ENCODE results near the gene PSME2.

Gene PSME2

DNA sequence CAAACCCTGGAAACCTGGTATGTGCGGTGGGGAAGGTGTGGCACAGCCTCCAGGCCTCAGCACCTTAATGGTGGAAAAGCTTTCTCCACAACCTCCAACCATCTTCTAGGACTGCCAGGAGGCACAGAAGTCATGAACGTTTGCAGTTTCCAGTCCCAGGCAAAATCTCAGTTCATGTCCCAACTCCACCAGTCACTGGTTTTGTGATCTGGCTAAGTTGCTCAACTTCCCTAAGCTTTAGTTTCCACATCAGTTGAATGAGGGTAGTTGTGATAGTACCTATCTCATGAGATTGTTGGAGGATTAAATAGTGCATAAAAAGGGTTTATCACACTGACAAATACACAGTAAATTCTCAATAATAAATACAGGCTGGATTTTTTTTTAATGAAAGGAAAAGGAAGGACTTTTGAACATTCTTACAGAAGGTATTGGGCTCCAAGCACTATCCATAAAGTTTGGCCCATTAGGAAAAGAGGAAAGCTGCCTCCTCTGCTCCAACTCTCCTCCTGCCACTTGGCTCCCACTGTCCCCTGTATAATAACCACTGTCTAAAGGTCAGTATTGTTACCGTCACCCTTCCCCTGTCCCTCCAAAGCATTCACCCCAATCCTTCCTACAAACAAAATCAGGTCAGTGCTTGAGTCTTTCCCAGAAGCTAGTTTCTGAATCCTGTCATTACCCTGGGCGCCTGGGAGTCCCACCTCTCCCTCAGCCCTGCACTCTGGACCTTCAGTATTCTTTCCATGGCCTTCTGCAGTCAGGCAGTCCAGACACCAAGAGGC, 46.0 kb downstream of the PSME2 start:
- Histone ChIP-seq H3K4me3 (replicated peaks; ENCODE audit: insufficient read depth, low read length) (no peak overlapping the region), H3K27me3 (ENCODE audit: insufficient read depth, poor library complexity, severe bottlenecking) (no peaks in the 10 kb centered on the region), H3K27ac (replicated peaks) (no peak overlapping the region)
- peak in 1 of 2 experiments; percentile 42 for DNase-seq (ENCODE audit: low read depth in 1 of 2, low spot score in 1 of 2)
- TF ChIP-seq GABPA (IDR thresholded peaks at IDR 0.05; ENCODE audit: low read depth), result no peak
- TF ChIP-seq, protein P1, sequence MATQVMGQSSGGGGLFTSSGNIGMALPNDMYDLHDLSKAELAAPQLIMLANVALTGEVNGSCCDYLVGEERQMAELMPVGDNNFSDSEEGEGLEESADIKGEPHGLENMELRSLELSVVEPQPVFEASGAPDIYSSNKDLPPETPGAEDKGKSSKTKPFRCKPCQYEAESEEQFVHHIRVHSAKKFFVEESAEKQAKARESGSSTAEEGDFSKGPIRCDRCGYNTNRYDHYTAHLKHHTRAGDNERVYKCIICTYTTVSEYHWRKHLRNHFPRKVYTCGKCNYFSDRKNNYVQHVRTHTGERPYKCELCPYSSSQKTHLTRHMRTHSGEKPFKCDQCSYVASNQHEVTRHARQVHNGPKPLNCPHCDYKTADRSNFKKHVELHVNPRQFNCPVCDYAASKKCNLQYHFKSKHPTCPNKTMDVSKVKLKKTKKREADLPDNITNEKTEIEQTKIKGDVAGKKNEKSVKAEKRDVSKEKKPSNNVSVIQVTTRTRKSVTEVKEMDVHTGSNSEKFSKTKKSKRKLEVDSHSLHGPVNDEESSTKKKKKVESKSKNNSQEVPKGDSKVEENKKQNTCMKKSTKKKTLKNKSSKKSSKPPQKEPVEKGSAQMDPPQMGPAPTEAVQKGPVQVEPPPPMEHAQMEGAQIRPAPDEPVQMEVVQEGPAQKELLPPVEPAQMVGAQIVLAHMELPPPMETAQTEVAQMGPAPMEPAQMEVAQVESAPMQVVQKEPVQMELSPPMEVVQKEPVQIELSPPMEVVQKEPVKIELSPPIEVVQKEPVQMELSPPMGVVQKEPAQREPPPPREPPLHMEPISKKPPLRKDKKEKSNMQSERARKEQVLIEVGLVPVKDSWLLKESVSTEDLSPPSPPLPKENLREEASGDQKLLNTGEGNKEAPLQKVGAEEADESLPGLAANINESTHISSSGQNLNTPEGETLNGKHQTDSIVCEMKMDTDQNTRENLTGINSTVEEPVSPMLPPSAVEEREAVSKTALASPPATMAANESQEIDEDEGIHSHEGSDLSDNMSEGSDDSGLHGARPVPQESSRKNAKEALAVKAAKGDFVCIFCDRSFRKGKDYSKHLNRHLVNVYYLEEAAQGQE (IDR thresholded peaks at IDR 0.05; ENCODE audit: insufficient replicate concordance, low read depth), result no peak
- no peak for TF ChIP-seq SPI1 (IDR thresholded peaks at IDR 0.05; ENCODE audit: borderline replicate concordance, low read depth)
- no peak for TF ChIP-seq POLR2AphosphoS5 (IDR thresholded peaks at IDR 0.05; ENCODE audit: low read depth)
- TF ChIP-seq, protein P2, sequence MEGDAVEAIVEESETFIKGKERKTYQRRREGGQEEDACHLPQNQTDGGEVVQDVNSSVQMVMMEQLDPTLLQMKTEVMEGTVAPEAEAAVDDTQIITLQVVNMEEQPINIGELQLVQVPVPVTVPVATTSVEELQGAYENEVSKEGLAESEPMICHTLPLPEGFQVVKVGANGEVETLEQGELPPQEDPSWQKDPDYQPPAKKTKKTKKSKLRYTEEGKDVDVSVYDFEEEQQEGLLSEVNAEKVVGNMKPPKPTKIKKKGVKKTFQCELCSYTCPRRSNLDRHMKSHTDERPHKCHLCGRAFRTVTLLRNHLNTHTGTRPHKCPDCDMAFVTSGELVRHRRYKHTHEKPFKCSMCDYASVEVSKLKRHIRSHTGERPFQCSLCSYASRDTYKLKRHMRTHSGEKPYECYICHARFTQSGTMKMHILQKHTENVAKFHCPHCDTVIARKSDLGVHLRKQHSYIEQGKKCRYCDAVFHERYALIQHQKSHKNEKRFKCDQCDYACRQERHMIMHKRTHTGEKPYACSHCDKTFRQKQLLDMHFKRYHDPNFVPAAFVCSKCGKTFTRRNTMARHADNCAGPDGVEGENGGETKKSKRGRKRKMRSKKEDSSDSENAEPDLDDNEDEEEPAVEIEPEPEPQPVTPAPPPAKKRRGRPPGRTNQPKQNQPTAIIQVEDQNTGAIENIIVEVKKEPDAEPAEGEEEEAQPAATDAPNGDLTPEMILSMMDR (IDR thresholded peaks at IDR 0.05; ENCODE audit: insufficient read depth, low read length), result no peak

DNA sequence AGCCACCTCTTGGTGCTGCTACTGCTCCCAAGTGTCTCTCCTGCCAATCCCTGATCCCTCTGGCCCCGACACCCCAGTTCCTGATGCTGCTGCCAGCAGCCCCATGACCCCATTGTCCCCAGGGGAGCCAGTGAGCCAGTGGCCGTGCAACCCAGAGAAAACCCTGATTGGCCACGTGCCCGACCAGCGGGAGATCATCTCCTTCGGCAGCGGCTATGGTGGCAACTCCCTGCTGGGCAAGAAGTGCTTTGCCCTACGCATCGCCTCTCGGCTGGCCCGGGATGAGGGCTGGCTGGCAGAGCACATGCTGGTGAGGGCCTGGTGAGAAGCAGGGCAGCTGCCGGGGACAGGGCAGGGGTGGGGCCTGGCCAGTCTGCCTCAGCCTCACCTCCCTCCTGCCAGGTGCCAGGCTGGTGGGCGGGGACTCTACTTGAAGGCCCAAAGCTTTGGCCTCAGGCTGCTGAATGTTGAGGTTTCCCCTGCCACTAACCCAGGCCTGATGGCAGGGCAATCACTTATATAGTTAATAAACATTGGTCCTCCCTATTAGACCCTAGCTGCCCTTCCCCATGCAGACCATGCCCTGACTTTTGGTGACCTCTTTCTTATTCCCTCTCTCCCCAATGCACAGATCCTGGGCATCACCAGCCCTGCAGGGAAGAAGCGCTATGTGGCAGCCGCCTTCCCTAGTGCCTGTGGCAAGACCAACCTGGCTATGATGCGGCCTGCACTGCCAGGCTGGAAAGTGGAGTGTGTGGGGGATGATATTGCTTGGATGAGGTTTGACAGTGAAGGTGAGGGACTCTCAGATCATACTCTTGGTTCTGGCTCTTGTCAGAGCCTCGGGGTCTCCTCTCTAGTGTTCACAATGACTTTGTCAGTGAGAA, 47.2 kb downstream of the PSME2 start:
- no peak for DNase-seq (ENCODE audit: low read depth in 1 of 2, low spot score in 1 of 2)
- TF ChIP-seq POLR2AphosphoS5 (IDR thresholded peaks at IDR 0.05; ENCODE audit: low read depth) (no peak), SPI1 (IDR thresholded peaks at IDR 0.05; ENCODE audit: borderline replicate concordance, low read depth) (no peak), GABPA (IDR thresholded peaks at IDR 0.05; ENCODE audit: low read depth) (no peak)
- TF ChIP-seq, protein P1 (IDR thresholded peaks at IDR 0.05; ENCODE audit: insufficient replicate concordance, low read depth), result no peak
- TF ChIP-seq, protein P2 (IDR thresholded peaks at IDR 0.05; ENCODE audit: insufficient read depth, low read length), result no peak
- Histone ChIP-seq H3K4me3 (replicated peaks; ENCODE audit: insufficient read depth, low read length) (no peak overlapping the region), H3K27me3 (ENCODE audit: insufficient read depth, poor library complexity, severe bottlenecking) (no peaks in the 10 kb centered on the region), H3K27ac (replicated peaks) (no peak overlapping the region)

DNA sequence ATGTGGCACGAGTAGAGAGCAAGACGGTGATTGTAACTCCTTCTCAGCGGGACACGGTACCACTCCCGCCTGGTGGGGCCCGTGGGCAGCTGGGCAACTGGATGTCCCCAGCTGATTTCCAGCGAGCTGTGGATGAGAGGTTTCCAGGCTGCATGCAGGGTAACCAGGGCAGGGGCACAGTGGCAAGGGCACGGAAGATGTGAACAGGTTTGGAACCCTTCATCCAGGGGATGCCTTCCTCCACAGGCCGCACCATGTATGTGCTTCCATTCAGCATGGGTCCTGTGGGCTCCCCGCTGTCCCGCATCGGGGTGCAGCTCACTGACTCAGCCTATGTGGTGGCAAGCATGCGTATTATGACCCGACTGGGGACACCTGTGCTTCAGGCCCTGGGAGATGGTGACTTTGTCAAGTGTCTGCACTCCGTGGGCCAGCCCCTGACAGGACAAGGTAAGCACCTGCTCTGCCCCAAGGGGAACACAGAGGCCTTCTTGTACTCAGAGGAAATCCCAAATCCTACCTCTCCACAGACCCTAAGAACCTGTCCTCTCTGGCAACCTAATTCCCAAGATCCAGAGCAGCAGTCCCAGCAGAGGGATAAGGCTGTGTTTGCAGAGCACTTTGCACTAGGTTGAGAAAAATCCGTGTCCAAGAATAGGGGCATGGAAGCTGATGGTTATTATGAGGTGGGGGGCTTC, 48.0 kb downstream of the PSME2 start:
- Histone ChIP-seq H3K27me3 (ENCODE audit: insufficient read depth, poor library complexity, severe bottlenecking) (no peaks in the 10 kb centered on the region), H3K27ac (replicated peaks) (no peak overlapping the region), H3K4me3 (replicated peaks; ENCODE audit: insufficient read depth, low read length) (no peak overlapping the region)
- TF ChIP-seq SPI1 (IDR thresholded peaks at IDR 0.05; ENCODE audit: borderline replicate concordance, low read depth) (no peak), GABPA (IDR thresholded peaks at IDR 0.05; ENCODE audit: low read depth) (no peak), POLR2AphosphoS5 (IDR thresholded peaks at IDR 0.05; ENCODE audit: low read depth) (no peak)
- TF ChIP-seq, protein P2 (IDR thresholded peaks at IDR 0.05; ENCODE audit: insufficient read depth, low read length), result no peak
- TF ChIP-seq, protein P1 (IDR thresholded peaks at IDR 0.05; ENCODE audit: insufficient replicate concordance, low read depth), result no peak
- no peak for DNase-seq (ENCODE audit: low read depth in 1 of 2, low spot score in 1 of 2)
